Mucosa of stomach (tissue), 1 donor: ENCODE measurements around the gene ZNF544.

Experiments used
- H3K27me3 ChIP-seq: one replicate; pipeline ENCODE4 v1.7.0; 2013; ENCODE audit warnings: mild to moderate bottlenecking, low read length; ENCODE audit not compliant: control insufficient read depth, insufficient read depth
- H3K36me3 ChIP-seq: one replicate; pipeline ENCODE4 v1.7.0; 2013; ENCODE audit warnings: low read length; ENCODE audit not compliant: control insufficient read depth, insufficient read depth
- H3K4me1 ChIP-seq: one replicate; pipeline ENCODE4 v1.7.0; 2013; ENCODE audit warnings: mild to moderate bottlenecking, low read length; ENCODE audit not compliant: control insufficient read depth, insufficient read depth
- H3K4me3 ChIP-seq: one replicate; pipeline ENCODE4 v1.7.0; 2013; ENCODE audit warnings: low read length
- H3K9ac ChIP-seq: one replicate; pipeline ENCODE4 v1.7.0; 2013; ENCODE audit warnings: mild to moderate bottlenecking, low read length, moderate library complexity
- H3K9me3 ChIP-seq: one replicate; pipeline ENCODE4 v1.7.0; 2013; ENCODE audit warnings: mild to moderate bottlenecking, low read length, moderate library complexity; ENCODE audit not compliant: control insufficient read depth
- donor health status: Pancreatic carcinoma.

The ZNF544 gene

DNA sequence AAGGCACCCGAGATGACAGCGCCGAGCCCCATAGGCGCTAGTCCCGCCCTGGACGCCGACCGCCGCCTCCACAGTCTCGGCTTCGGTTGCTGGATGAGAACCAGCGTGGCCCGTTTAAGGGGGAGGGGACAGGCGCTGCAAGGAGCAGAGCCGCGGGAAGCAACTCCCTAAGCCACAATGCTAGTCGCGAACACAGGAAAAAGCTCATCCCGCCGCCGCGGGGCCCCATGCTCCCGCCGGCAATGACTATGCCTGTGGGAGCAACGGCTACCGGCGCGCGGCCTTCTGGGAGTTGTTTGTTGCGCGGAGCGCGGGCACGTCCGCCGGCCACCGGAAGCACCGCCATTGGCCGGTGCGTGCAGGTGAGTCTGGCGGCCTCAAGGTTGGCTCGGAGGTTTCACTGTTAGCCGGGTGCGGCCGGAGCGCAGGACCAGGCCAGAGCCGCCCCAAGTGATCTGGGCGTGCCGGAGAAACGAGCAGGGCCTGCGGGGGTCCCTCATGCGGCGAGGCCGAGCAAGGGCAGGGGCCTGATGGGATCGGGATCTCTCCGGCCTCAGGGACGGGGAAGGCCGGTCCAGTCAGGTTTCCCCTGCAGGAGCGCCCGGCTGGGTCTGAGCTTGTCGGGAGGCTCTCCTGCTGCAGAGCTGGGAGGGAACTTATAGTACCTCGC lies at the start of gene ZNF544:
Gene ZNF544 (plus strand): TSS at position 330 of the 670 bp plus-strand sequence. CDS start 15,110 bp downstream, outside the sequence.
- Histone ChIP-seq H3K9me3 (no peaks in the 10 kb centered on the region), H3K36me3 (no peaks in the 10 kb centered on the region), H3K4me3 (peak within 1 kb of the TSS; percentile 82), H3K4me1 (peaks cover 6% of the 10 kb centered on the region), H3K27me3 (no peaks in the 10 kb centered on the region), H3K9ac (peak within 1 kb of the TSS; percentile 68)

DNA sequence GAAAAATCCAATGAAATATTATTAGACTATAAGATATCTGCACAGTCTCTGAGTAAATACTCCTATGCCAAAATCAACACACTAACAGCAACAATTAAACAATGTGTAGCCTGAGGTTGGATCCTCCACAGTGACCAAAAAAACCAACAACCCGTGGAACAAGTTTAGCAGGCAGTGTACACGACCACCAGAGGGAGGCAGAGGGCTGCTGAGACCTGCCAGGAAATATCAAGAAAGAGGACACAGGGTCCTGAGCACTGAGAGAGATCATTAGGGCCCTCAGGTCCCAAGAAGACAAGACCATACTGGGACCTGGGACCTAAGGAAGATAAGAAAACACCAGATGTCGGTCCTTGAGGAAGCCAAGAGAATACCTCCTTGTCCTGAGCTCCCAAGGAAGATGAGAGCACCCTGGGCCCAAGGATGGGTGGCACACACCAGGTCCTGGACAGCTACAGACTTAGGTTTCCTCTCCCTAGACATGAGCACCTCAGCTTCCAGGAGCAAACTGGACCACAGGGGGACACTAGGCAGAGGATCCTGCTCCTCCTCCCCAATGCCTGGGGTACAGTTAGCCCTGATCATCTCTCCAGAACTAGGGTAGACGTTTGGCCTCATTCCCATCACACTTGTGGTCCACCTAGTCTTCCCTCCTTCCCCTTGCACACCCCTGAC lies 46.7 kb upstream of the ZNF544 start:
- H3K4me1 ChIP-seq, result no peaks in the 10 kb centered on the region
- H3K27me3 ChIP-seq, result no peaks in the 10 kb centered on the region
- H3K9me3 ChIP-seq, result peaks cover 52% of the 10 kb centered on the region
- H3K36me3 ChIP-seq, result peaks cover 11% of the 10 kb centered on the region
- no peak overlapping the region for H3K9ac ChIP-seq
- H3K4me3 ChIP-seq, result peak overlapping the region; percentile 75

DNA sequence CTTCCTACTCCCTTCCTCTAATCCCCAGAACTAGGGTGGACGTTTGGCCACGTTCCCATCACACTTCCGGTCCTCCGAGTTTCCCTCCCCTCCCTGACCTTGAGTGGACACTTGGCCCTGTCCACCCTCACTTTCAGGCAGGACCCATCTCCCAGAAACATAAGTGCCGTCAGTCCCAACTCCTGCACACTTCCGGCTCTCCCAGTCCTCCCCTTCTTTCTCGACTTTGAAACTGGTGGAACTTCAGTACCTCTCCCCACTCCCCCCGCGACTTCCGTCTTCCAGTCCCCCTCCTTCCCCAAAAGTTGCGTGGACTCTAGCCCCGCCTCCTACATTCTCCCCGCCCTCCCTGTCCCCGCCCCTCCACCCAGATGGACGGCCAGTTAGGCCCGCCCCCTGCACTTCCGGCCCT lies 46.1 kb upstream of the ZNF544 start:
- Histone ChIP-seq H3K4me1 (no peaks in the 10 kb centered on the region), H3K9ac (peak overlapping the region; percentile 85), H3K4me3 (peak overlapping the region; percentile 75), H3K9me3 (peaks cover 50% of the 10 kb centered on the region), H3K27me3 (no peaks in the 10 kb centered on the region), H3K36me3 (peaks cover 14% of the 10 kb centered on the region)

DNA sequence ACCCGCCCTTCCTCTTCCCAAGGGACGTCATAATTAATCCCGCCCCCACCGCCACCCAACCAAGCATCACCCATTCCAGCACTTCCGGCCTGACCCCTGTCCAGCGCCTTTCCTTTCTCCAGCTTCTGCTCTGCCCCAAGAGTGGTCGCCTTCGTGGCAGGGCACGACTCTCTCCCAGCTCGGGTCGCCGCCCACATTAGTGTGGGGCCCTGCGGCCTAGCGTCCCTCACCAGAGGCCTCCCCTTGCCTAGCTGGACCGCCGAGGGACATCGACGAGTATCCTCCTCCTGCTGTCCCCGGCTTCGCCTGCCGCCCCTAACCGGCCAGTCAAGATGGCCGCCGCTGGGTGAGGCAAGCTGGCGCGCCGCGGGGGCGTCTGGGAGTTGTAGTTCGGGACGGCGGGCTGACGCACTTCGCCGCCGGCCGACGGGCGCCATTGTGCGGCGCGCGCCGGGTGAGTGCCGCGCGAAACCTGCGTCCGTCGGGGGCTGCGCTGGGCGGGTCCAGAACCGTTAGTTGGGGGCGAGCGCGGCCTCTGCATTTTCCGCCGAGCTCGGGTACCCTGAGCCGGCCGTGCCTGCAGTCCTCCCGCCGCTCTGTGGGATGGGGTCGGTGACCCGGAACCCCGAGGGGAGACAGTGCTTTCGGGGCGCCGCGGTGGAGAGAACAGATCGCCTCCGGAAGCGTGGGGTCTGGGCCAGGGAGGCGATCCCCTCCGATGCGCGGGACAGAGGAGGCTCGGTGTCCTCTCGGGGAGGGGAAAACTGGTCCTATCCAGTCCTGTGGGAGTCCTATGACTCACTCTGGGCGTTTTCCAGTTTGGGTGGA lies 45.5 kb upstream of the ZNF544 start, which contains the start of gene ZNF274:
Gene ZNF274 (plus strand): TSS at position 73 of the 828 bp plus-strand sequence. CDS start 905 bp downstream, outside the sequence.
- no peaks in the 10 kb centered on the region for H3K27me3 ChIP-seq
- H3K9ac ChIP-seq, result peak within 1 kb of the TSS; percentile 85
- H3K9me3 ChIP-seq, result peaks cover 44% of the 10 kb centered on the region
- peak within 1 kb of the TSS; percentile 75 for H3K4me3 ChIP-seq
- no peaks in the 10 kb centered on the region for H3K4me1 ChIP-seq
- peaks cover 14% of the 10 kb centered on the region for H3K36me3 ChIP-seq

DNA sequence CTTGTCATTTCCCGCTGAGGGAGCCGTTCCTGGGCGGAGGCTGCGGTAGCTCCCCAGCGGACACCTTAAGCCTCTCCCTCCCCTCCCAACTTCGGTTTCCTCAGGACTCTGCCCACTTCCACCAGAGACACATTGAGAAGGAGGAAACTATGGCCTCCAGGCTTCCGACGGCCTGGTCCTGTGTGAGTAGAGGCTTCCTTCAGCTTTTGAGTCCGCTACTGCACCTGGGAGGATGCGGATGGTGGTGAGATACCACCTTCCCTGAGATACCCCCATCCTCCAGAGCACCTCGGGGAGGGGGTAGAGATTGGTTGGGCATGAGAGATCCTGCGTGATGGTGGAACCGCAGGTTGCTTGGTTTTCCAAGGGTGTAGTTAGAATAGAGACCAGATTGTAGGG lies 44.9 kb upstream of the ZNF544 start:
- Histone ChIP-seq H3K27me3 (no peaks in the 10 kb centered on the region), H3K9me3 (peaks cover 42% of the 10 kb centered on the region), H3K9ac (peak overlapping the region; percentile 85), H3K36me3 (peaks cover 14% of the 10 kb centered on the region), H3K4me3 (peak overlapping the region; percentile 64), H3K4me1 (no peaks in the 10 kb centered on the region)

DNA sequence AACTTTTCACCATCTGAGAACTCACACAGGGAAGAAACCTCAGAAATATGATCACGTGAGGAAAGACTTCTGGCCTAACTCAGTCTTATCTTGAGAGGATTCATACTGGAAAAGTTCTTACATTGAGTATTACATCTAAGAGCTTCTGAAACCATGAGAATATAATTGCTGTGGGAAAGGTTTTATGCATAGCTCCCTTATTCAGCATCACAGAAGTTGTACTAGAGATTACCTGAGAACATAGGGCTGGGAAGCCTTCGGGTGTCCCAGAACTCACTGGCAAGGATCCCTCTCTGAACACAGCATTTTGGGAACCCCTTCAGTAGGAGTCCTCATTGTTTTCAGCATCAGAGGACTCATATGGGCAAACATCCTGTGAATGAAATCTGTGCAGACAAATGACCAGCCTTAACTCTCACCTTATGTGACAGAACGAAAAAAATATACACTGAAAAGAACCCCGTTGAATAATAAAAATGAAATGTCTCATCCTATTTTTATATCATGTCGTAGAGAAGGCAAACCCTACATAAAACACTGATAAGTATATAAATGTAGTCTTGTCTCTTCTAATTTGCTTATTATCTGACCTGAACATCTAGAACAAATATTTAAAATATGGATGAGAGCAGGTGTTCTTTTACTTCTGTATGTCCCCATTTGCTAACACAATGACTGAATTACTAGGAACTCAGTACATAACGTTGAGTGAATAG lies 31.7 kb upstream of the ZNF544 start:
- Histone ChIP-seq H3K4me3 (no peak overlapping the region), H3K27me3 (no peaks in the 10 kb centered on the region), H3K9ac (no peak overlapping the region), H3K36me3 (peaks cover 24% of the 10 kb centered on the region), H3K4me1 (no peaks in the 10 kb centered on the region), H3K9me3 (peaks cover 83% of the 10 kb centered on the region)

DNA sequence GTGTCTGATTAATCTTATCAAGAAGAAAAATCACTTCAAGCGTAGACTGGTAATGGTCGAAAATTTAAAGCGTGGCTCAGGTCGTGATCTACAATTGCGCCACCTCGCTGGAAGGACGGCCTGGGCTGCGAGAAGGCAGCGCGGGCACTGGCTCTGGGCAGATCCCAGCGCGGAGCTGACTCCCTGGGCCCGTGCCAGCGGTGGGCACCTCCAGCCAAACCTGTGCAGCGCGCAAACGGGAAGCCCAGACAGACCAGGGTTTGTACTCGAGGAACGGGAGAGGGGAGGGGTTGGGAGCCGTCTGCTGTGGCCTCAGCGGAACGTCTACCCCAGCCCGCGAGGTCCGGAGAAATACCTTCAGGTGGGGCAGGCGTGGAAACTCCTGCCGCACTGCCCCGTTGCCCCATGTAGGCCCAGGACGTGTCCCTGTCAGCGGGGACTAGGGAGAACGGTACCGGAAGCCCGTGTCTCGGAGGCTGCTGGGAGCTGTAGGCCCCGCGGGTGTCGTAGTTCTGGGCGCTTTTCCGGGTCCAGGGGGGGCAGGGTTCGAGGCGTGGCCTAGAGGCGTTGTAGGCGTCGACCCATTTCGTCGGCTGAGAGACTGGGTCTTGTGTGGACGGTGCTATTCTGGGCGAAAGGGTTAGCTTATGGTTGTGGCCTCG lies 24.8 kb upstream of the ZNF544 start:
- no peak overlapping the region for H3K9ac ChIP-seq
- H3K27me3 ChIP-seq, result no peaks in the 10 kb centered on the region
- H3K36me3 ChIP-seq, result peaks cover 46% of the 10 kb centered on the region
- H3K4me1 ChIP-seq, result no peaks in the 10 kb centered on the region
- peak overlapping the region; percentile 8 for H3K4me3 ChIP-seq
- peaks cover 93% of the 10 kb centered on the region for H3K9me3 ChIP-seq

DNA sequence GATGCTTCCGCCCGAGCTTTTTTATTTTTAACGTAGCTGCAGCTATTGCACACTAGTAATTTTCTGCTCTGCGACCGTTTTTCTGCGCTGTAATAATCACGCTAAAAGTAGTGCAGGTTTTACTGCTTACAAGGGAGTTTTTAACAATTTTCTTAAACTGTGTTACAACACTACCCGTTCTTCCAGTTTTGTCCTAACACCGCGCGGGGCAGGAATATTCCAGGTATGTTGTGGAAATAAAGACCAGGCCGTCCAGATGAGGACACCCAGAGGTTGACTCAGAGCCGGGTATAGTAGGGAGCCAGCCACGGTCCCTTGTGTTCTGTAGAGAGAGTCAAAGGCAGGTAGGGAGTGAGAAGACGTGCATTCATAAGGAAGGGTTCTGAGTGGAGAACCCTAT lies 24.1 kb upstream of the ZNF544 start:
- Histone ChIP-seq H3K9me3 (peaks cover 94% of the 10 kb centered on the region), H3K36me3 (peaks cover 52% of the 10 kb centered on the region), H3K4me3 (no peak overlapping the region), H3K4me1 (no peaks in the 10 kb centered on the region), H3K27me3 (no peaks in the 10 kb centered on the region), H3K9ac (no peak overlapping the region)

DNA sequence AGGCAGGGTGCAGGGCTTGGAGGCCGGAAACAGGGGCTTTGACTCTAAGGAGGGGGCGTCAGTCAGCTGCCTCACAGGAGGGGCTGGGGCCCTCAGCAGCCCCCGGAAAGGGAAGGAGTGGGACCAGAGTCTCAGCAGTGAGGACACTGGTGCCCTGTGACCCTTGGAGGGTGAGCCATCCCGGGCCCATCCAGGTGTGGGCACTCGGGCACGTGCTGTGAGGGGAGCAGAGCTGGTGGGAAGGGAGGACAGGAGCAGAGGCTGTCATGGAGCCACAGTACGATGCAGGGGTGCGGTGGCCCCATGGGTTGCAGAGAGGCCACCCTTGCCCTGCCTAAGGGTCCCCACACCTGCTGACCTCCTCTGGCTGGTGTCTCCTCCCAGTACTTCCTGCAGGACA lies 19.1 kb upstream of the ZNF544 start:
- H3K36me3 ChIP-seq, result peaks cover 55% of the 10 kb centered on the region
- peaks cover 96% of the 10 kb centered on the region for H3K9me3 ChIP-seq
- no peak overlapping the region for H3K9ac ChIP-seq
- H3K27me3 ChIP-seq, result no peaks in the 10 kb centered on the region
- H3K4me3 ChIP-seq, result peak overlapping the region; percentile 14
- H3K4me1 ChIP-seq, result no peaks in the 10 kb centered on the region

DNA sequence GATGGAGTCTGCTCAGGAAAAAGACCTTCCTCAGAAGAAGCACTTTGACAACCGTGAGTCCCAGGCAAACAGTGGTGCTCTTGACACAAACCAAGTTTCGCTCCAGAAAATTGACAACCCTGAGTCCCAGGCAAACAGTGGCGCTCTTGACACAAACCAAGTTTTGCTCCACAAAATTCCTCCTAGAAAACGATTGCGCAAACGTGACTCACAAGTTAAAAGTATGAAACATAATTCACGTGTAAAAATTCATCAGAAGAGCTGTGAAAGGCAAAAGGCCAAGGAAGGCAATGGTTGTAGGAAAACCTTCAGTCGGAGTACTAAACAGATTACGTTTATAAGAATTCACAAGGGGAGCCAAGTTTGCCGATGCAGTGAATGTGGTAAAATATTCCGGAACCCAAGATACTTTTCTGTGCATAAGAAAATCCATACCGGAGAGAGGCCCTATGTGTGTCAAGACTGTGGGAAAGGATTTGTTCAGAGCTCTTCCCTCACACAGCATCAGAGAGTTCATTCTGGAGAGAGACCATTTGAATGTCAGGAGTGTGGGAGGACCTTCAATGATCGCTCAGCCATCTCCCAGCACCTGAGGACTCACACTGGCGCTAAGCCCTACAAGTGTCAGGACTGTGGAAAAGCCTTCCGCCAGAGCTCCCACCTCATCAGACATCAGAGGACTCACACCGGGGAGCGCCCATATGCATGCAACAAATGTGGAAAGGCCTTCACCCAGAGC lies 16.2 kb upstream of the ZNF544 start:
- H3K9me3 ChIP-seq, result peaks cover 80% of the 10 kb centered on the region
- peaks cover 42% of the 10 kb centered on the region for H3K36me3 ChIP-seq
- no peaks in the 10 kb centered on the region for H3K27me3 ChIP-seq
- no peak overlapping the region for H3K4me3 ChIP-seq
- H3K4me1 ChIP-seq, result no peaks in the 10 kb centered on the region
- H3K9ac ChIP-seq, result no peak overlapping the region

DNA sequence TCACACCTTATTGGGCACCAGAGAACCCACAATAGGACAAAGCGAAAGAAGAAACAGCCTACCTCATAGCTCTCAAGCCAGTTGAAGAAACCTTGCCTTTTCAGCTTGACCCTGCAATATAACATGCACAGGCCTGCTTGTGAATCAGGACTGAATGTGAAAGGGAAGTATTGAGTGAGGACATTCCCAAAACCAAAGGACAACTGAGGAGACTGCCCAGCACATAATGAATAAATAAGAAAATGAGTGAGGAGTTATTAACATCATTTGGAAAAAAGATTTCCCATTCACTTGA lies 15.7 kb upstream of the ZNF544 start:
- Histone ChIP-seq H3K27me3 (no peaks in the 10 kb centered on the region), H3K4me3 (no peak overlapping the region), H3K4me1 (no peaks in the 10 kb centered on the region), H3K36me3 (peaks cover 37% of the 10 kb centered on the region), H3K9ac (no peak overlapping the region), H3K9me3 (peaks cover 75% of the 10 kb centered on the region)
